OCI-LY3 (cell line): ENCODE results near the gene TMEM163.

Source experiments
- H2AFZ ChIP-seq: fragments of 200-600, 300-600 bp; shearing (Covaris generic); 2 replicates; pipeline ENCODE4 v1.6.0; 2014; ENCODE audit warnings: antibody characterized with exemption, low read depth, low read length
- H3K27ac ChIP-seq: fragments of 200-600, 300-600 bp; sonication (generic); 2 replicates; pipeline ENCODE4 v1.5.1; 2014; ENCODE audit warnings: mild to moderate bottlenecking, low read length, moderate library complexity, mixed read lengths
- H3K27me3 ChIP-seq: fragments of 200-600, 300-600 bp; sonication (generic); 2 replicates; pipeline ENCODE4 v1.6.1; 2014; ENCODE audit warnings: low read depth, low read length, mixed read lengths
- H3K36me3 ChIP-seq: fragments of 200-600, 300-600 bp; sonication (generic); replicated peaks from 2 replicates; pipeline ENCODE3; 2014; ENCODE audit warnings: low read depth, low read length, mixed read lengths
- H3K4me1 ChIP-seq: fragments of 300-600, 200-600 bp; sonication (generic); 2 replicates; pipeline ENCODE4 v1.6.1; 2014; ENCODE audit warnings: low read length, mixed read lengths
- H3K4me2 ChIP-seq: fragments of 200-600, 300-600 bp; sonication (generic); 2 replicates; pipeline ENCODE4 v1.6.1; 2014; ENCODE audit warnings: low read length, mixed read lengths
- H3K4me3 ChIP-seq: fragments of 300-600, 200-600 bp; sonication (generic); 2 replicates; pipeline ENCODE4 v1.5.1; 2014; ENCODE audit warnings: antibody characterized with exemption, mild to moderate bottlenecking, low read length, moderate library complexity
- H3K79me2 ChIP-seq: fragments of 300-600, 200-600 bp; shearing (Covaris generic); 2 replicates; pipeline ENCODE4 v1.6.1; 2014; ENCODE audit warnings: mild to moderate bottlenecking, low read length, mixed read lengths
- H3K9ac ChIP-seq: fragments of 300-600, 200-600 bp; shearing (Covaris generic); 2 replicates; pipeline ENCODE4 v1.6.0; 2014; ENCODE audit warnings: mild to moderate bottlenecking, low read length, moderate library complexity
- H3K9me3 ChIP-seq: fragments of 200-600, 300-600 bp; shearing (Covaris generic); 2 replicates; pipeline ENCODE4 v1.6.1; 2014; ENCODE audit warnings: low read length, mixed read lengths; ENCODE audit not compliant: insufficient read depth
- H4K20me1 ChIP-seq: fragments of 200-600, 300-600 bp; sonication (generic); 2 replicates; pipeline ENCODE4 v1.6.1; 2016; ENCODE audit warnings: low read length, mixed read lengths; ENCODE audit not compliant: insufficient read depth
- CTCF ChIP-seq: fragments of 200-600, 300-600 bp; sonication (generic); IDR thresholded peaks from 2 replicates; pipeline ENCODE4 v1.5.1; 2014; ENCODE audit warnings: antibody characterized with exemption, low read length, low read depth
- EZH2phosphoT487 ChIP-seq: fragments of 200-600 bp; shearing (Covaris generic); IDR thresholded peaks from 2 replicates; pipeline ENCODE4 v1.6.1; 2018; ENCODE audit warnings: antibody characterized with exemption, mixed run types, low read depth

TMEM163 gene

DNA sequence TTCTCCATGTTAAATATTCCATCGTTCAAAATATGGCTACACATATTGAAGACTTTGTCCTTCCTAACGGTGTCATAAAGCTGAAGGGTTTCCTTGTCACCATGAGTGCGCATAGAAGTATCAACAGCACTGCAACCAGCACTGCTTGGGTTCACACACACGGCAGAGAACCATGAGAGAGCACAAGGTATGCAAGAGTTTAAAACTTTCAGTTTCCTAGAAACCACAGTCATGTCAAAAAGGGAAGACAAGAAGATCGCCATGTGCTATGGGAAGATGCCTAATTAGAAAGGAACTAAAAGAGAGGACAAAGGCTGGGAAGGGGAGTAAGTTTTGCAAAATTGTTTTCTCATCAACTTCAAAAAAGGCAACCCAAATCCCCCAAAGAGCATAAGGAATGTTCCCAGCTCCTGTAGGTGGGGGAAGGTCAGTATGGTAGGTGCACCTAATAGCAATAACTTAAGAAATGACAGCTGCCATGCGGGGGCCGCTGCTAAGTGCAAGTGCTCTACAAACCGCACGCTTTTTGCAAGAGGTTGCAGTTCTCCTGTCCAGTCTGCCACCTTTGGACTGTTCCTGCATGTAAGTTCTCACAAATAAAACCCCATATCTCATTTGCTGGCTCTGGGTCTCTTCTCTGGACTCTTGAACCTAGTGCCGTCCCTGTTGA is 136.8 kb downstream of the TMEM163 start:
- no peak for TF ChIP-seq CTCF
- H3K79me2 ChIP-seq = peaks cover 67% of the 10 kb centered on the region
- H4K20me1 ChIP-seq = no peaks in the 10 kb centered on the region
- H3K27me3 ChIP-seq = no peaks in the 10 kb centered on the region
- H3K36me3 ChIP-seq = peaks cover 5% of the 10 kb centered on the region
- no peak overlapping the region for H2AFZ ChIP-seq
- H3K9me3 ChIP-seq = no peaks in the 10 kb centered on the region
- peak overlapping the region; percentile 93 for H3K9ac ChIP-seq
- peaks cover 92% of the 10 kb centered on the region for H3K4me1 ChIP-seq
- peak overlapping the region; percentile 68 for H3K4me3 ChIP-seq
- H3K4me2 ChIP-seq = peak overlapping the region; percentile 91
- peak overlapping the region; percentile 98 for H3K27ac ChIP-seq

DNA sequence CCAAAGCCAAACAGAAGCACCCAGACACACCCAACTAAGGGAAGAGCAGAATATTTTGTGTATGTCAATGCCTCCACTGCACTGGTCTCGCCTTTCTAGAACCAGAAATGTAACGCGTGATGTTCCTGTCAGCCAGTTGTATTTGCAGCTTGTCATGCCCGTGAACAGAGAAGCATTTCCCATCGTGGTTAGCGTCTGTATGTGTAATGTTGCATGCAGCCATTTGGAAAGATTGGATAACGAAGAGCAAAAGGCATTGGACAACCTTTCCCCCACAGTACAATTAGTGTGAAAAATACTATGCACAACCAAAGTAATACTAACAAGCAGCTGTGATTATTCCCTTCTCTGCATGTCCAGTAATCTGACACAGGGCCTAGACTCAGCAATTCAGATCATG is 140.5 kb downstream of the TMEM163 start:
- peaks cover 89% of the 10 kb centered on the region for H3K4me1 ChIP-seq
- H3K4me2 ChIP-seq = no peak overlapping the region
- no peaks in the 10 kb centered on the region for H4K20me1 ChIP-seq
- H2AFZ ChIP-seq = no peak overlapping the region
- peaks cover 72% of the 10 kb centered on the region for H3K79me2 ChIP-seq
- peak overlapping the region; percentile 2; the same call in 1 of the 2 replicates for H3K9ac ChIP-seq
- no peaks in the 10 kb centered on the region for H3K36me3 ChIP-seq
- H3K27me3 ChIP-seq = no peaks in the 10 kb centered on the region
- TF ChIP-seq EZH2phosphoT487 (no peak), CTCF (no peak)
- no peak overlapping the region for H3K4me3 ChIP-seq
- H3K27ac ChIP-seq = peak overlapping the region; percentile 98
- H3K9me3 ChIP-seq = no peaks in the 10 kb centered on the region

GRCh38 chr2:134576478-134576877 is 142.3 kb downstream of the TMEM163 start:
- TF ChIP-seq CTCF (peak; percentile 48), EZH2phosphoT487 (no peak)
- Histone ChIP-seq H4K20me1 (no peaks in the 10 kb centered on the region), H3K9ac (no peak overlapping the region), H3K4me2 (no peak overlapping the region), H3K27ac (no peak overlapping the region), H3K79me2 (peaks cover 84% of the 10 kb centered on the region), H3K27me3 (no peaks in the 10 kb centered on the region), H2AFZ (no peak overlapping the region), H3K9me3 (no peaks in the 10 kb centered on the region), H3K36me3 (no peaks in the 10 kb centered on the region), H3K4me1 (peaks cover 89% of the 10 kb centered on the region), H3K4me3 (no peak overlapping the region)

DNA sequence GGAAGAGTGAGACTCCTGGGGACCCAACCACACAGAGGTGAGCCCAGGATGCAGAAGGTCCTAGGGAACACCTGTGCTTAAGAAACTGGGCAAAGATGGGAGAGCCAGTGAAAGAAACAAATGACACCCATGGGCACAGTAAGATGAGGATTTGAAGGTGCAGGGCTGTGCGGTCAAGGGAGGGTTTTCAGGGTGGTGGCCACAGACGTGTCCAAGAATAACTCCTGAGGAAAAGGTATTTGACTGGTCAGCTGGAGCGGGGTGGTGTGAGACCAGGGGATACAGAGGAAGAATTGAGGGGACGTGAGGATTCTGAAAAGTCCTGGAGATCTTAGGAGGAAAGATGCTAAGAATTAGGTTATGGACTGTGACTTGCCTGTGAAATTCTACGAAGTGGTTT is 142.9 kb downstream of the TMEM163 start:
- TF ChIP-seq EZH2phosphoT487 = no peak
- peaks cover 90% of the 10 kb centered on the region for H3K79me2 ChIP-seq

More for the DNA sequence above, 142.9 kb downstream of the TMEM163 start:
- no peak overlapping the region for H3K4me3 ChIP-seq
- H3K4me1 ChIP-seq = peaks cover 89% of the 10 kb centered on the region
- no peaks in the 10 kb centered on the region for H4K20me1 ChIP-seq
- H3K27ac ChIP-seq = no peak overlapping the region
- no peak overlapping the region for H3K9ac ChIP-seq
- H3K27me3 ChIP-seq = no peaks in the 10 kb centered on the region
- no peak overlapping the region for H2AFZ ChIP-seq
- H3K4me2 ChIP-seq = no peak overlapping the region
- H3K9me3 ChIP-seq = no peaks in the 10 kb centered on the region
- H3K36me3 ChIP-seq = no peaks in the 10 kb centered on the region
